HepG2 (cell line): Measurements from ENCODE around the gene TBX5.

Experiments
- MED1 ChIP-seq: sonication (generic); formaldehyde crosslinking; IDR thresholded peaks from 2 replicates; pipeline ENCODE4 v1.4.0; 2020; ENCODE audit warnings: missing genetic modification reagents
- SRSF1 ChIP-seq: fragments of 200-400 bp; formaldehyde crosslinking; optimal IDR thresholded peaks from 2 replicates; pipeline ENCODE3; 2017; ENCODE audit warnings: mild to moderate bottlenecking, low read depth, low read length, moderate library complexity
- ZEB1 ChIP-seq: IDR thresholded peaks from 2 replicates; pipeline ENCODE4 v1.6.1; 2012; ENCODE audit warnings: mild to moderate bottlenecking, low read depth, inconsistent platforms; ENCODE audit not compliant: insufficient replicate concordance
- ZNF232 ChIP-seq: sonication (generic); formaldehyde crosslinking; IDR thresholded peaks from 2 replicates; pipeline ENCODE4 v1.4.0; 2020; ENCODE audit warnings: missing genetic modification reagents, borderline replicate concordance
- ZNF761 ChIP-seq: sonication (generic); formaldehyde crosslinking; conservative IDR thresholded peaks from 2 replicates; pipeline ENCODE4 v1.4.0; 2020; ENCODE audit warnings: mild to moderate bottlenecking, missing genetic modification reagents
- TF ChIP-seq, protein P1 (sequence below): sonication (generic); formaldehyde crosslinking; IDR thresholded peaks from 2 replicates; pipeline ENCODE4 v1.5.0; 2020; ENCODE audit warnings: mild to moderate bottlenecking, missing genetic modification reagents, moderate library complexity

GRCh38 chr12:114408886-114409851, 3.2 kb upstream of the TBX5 start:
- TF ChIP-seq SRSF1 (no peak), ZEB1 (no peak), ZNF232 (no peak), MED1 (CRISPR knock-in tag) (no peak), ZNF761 (CRISPR knock-in tag) (no peak)
- TF ChIP-seq, protein P1, sequence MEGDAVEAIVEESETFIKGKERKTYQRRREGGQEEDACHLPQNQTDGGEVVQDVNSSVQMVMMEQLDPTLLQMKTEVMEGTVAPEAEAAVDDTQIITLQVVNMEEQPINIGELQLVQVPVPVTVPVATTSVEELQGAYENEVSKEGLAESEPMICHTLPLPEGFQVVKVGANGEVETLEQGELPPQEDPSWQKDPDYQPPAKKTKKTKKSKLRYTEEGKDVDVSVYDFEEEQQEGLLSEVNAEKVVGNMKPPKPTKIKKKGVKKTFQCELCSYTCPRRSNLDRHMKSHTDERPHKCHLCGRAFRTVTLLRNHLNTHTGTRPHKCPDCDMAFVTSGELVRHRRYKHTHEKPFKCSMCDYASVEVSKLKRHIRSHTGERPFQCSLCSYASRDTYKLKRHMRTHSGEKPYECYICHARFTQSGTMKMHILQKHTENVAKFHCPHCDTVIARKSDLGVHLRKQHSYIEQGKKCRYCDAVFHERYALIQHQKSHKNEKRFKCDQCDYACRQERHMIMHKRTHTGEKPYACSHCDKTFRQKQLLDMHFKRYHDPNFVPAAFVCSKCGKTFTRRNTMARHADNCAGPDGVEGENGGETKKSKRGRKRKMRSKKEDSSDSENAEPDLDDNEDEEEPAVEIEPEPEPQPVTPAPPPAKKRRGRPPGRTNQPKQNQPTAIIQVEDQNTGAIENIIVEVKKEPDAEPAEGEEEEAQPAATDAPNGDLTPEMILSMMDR (CRISPR knock-in tag): no peak
